GDM1 (cell line): ENCODE data around the gene RNF11.
"Not testable (repeated sequence)": the region's sequence is repeated elsewhere in the genome, so short reads cannot be mapped to it uniquely, and the experiment has no call there.

Experiments used
- DNase-seq: peaks from one replicate; lab custom pipeline; 2025; lab: John Stamatoyannopoulos, UW

RNF11 gene, protein sequence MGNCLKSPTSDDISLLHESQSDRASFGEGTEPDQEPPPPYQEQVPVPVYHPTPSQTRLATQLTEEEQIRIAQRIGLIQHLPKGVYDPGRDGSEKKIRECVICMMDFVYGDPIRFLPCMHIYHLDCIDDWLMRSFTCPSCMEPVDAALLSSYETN

DNA sequence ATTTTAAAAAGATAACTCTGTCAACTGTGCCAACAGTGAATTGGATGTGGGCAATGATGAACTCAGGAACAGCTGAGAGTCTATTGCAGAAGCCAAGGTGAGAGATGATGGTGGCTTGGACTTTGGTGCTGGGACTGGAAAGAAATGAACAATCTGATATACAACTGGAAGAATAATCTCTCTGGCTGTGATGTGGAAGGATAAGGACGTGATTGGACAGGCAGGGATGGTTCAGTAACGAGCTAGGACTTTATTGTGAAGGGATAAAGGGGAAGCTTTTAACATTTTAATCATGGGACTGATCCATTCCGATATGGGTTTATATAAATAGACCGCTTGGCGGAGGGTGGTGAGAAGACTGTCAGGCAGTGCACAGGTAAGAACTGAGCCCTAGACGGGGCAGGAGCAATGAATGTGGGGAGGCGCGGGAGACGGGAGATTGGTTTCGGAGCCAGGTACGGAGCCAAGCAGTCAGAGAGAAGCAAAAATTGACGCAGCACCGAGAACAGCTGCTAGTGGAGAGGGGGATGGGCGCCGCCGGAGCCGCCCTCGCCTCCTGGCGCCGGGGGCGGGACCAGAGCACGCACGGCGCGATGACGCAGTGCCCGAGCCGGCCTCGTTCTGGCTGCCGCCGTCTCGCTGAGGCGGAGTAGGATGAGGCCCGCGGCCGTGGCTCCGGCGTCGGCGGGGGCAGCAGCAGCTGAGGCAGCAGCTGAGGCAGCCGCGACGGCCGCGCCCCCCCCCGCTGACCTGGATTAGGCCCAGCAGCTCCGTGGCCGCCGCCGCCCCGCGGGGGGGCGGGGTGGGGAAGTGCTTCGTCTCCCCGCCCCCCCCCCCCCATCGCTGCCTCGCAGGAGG, at the start of gene RNF11:
Gene RNF11, plus strand, starts transcription at position 601 of the 858 bp plus-strand sequence. CDS start 484 bp downstream, outside the sequence.
- peak; percentile 85 for DNase-seq

DNA sequence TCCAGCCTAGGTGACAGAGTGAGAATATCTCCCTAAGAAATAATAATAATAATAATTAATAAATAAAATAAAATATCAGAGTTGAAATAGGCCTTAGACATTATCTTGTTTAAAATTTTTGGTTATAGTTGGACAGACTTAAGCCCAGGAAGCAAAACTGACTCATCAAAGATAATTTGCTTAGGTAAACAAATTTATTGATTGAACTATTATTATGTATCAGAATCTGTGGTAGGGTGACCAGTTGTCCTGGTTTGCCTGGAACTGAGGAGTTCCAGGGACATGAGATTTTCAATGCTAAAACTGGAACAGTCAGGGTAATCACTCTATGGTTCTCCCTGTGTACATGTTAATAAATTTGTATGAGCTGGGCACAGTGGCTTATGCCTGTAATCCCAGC, 47.8 kb upstream of the RNF11 start:
- DNase-seq = no peak

DNA sequence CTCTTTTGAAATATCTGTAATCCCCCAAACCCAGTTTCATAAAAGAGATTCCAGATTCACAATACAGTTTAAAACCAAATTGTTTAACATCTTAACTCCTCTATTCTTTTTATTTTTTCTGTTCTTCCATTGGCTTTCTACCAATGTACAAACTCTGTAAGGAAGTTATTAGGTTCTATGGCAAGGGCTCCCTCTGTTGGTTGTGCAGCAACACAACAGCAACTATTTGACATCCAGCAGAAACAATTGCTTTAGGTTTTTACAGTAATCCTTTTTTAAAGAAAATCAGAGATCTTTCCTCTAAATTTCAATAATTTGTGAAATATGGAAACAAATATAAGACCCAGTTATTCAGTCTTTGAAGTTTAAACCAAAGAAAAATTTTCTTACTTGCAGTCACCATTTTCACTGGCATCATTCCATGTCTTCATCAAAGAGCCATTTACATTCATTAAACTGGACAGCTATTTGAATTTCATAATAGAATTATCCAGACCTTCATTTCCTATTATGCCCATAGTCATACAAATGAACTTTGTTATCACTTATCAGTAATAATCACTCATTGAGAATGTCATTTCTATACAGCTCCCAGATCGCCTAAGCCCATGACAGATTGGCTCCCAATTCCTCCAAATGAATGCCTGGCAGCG, 46.5 kb upstream of the RNF11 start:
- DNase-seq = peak; percentile 17

DNA sequence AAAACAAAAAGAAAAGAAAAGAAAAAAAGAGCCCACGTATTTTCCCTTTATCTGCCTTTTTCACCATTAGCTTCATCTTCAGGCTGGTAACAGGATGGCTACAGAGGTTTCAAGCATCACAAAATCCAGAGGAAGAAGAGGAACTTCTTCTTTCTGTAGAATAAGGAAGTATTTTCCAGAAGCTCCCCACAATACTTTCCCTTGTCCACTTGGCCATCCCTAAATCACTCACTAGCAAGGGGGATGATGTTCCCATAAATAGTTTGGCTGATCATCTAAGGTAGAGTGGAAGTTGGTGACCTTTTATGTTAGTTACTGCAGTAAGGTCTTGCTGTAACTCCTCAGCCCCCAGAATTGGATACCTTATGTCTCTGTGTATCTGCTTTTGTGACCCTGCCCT, 45.1 kb upstream of the RNF11 start:
- DNase-seq = no peak

DNA sequence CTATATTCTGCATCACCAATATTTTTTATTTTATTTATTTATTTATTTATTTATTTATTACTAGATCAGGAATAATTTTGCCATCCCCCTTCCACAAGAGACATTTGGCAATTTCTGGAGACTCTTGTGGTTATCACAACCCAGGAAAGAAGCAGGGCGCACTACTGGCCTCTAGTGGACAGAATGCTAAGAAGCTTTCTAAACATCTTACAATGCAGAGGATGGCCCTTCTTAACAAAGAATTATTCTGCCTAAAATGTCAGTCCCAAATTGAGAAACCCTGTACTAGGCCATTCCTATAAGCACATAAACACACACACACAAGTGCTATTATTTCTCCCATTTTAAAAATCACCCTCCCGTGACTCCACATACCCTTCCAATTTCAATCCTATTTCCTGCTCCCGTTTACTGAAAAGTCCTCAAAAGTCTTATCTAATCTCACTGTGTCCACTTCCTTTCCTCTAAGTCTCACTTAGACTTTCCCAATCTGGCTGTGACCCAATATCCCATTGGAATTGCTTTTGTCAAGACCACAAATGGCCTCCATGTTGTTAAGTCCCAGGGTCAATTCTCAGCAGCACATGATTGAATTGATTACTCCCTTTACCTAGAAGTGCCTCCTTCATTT, 43.7 kb upstream of the RNF11 start:
- peak; percentile 52 for DNase-seq

DNA sequence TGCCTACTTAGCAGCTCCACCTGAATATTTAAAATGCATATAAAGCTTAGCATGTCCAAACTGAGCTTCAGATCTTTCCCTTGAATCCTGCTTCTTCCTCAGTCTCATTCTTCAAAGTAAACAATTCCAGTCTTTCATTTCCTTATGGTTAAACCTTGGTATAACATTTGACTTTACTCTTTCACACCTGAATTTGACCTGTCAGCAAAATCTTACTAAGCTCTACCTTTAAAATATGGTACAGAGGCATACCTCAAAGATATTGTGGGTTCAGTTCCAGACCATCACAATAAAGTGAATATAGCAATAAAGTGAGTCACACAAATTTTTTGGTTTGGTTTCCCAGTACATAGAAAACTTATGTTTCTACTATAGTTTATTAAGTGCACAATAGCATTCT, 42.5 kb upstream of the RNF11 start:
- no peak for DNase-seq

DNA sequence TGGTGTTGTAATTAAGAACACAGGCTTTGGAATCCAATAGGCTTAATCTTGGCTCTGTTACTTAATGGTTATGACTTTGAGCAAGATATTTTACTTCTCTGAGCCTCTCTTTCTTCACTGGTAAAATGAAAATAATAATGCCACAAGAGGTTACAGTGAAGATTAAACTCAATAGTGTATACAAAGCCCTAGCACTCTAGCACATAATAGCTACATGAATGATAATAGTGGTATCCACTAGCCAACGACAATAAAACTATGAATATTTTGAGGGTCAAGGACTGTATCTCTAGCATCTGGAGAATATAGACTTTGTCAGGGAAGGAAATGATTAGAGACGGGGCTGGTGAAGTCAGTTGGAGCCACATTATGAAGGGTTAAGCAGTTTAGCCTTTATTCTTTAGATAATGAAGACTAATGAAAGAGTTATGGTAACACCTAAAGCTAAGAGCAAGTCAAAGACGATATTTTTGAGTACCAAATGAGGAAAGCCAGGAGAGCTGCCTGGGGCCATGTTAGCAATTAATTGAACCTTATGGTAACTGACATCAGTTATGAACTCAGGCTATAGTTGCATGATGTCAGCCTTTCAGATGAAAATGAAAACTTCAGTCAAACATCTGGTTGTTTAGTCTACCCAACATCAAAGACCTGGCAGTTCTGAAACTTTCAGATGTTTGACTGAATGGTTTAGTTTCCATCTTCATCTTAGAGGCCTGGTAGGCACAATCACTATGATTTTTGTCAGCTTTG, 32.8 kb upstream of the RNF11 start:
- DNase-seq = no peak

DNA sequence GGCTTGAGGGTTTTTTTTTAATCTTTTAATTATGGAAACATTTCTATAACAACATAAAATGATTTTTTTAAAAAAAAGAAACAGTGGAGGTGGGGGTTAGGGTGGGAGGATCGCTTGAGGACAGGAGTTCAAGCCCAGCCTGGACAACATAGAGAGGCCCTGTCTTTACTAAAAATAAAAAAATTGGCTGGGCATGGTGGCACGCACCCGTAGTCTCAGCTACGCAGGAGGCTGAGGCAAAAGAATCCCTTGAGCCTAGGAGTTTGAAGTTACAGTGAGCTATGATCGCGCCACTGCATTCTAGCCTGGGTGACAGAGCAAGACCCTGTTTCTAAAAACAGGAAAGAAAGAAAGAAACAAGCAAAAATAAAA, 32.2 kb upstream of the RNF11 start:
- DNase-seq = no peak

DNA sequence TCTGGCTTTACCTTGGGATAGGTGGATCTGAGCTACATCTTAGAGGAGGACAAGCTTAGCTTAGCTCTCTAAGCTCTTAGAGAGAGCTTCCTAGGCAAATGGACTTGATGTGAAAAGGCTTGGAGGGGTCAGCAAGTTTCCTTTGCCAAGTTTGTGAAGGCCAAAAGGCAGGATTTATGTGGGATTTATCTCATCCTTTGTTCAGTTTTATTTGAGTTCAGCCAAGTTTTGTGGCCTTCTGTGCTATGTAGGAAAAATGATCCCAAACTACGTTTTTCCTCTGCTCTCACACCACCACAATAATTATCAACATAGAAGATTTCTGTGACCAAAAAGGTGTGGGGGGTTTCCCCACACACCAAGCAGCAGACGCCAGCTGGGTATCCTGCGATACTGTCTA, 26.0 kb upstream of the RNF11 start:
- no peak for DNase-seq

DNA sequence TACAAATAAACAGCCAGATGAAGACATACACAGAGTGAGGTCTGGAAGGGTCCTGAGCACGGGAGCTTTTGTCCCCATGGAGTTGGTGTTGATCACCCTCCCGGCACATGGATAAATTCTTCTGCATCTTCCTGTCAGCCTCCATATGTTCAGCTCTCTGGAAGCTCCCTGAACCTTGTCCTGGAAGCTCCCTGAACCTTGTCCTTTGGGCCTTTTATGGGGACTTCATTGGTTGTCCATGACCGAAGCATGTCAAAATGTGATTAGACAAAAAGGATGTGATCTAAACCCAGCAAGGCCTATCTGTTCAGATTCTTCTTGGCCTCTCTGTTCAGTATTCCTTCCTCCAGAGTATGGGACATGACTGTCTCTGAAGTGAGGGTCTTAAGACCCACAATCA, 25.4 kb upstream of the RNF11 start:
- no peak for DNase-seq

DNA sequence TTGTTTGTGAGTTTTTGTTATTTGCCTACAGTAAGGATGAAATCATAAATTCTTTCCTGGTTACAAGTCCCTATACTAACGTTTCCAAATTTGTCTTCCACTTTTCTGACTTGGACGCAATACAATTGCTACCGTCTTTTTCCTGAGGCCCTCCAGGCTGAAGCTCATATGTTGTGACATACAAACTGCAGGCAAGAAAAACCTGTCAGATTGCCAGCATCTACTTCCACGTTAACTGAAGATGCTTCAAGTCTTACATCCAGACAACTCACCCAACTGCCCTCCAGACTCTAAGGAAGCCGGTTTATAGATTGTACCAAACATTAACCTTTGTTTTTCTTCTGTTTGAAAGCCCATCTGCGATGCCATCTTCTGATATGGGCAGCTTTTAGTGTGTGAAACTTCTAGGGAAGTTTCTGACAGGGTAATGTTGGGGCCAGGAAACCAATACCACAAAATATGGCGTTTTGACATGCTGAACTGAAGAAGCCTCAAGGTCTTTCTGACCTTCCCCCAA, 21.4 kb upstream of the RNF11 start:
- no peak for DNase-seq

DNA sequence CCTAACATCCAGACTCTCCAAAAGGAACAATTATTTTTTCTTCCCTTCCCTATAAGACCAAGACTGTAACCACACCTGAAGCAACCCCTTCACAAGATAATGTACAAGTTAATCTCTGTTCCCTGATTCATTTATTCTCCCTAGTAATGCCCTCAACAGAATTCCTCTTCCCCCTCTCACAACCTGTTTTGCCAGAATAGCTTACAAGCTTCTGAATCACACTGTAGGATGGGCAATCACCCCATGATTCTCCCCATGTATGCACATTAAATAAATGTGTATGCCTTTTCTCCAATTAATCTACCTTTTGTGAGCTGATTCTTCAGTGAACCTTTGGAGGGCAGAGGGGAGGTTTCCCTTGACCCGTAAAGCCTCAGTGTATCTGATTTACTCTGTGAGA, 20.9 kb upstream of the RNF11 start:
- DNase-seq = no peak

DNA sequence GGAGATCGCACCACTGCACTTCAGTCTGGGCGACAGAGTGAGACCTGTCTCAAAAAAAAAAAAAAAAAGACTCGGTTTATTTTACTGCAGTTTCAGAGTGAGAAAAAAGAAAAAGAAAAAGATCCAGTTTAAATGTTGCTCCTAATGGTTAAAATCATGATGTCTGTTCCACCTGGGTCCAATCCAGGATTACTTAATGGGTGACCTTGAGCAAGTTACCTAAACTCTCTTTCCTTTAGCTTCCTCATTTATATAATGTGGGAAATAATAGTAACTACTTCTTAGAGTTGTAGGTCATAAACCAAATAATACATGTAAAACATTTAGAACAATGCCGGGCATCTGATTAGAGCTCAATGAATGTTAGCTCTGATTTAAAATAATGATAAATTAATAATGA, 19.4 kb upstream of the RNF11 start:
- no peak for DNase-seq

DNA sequence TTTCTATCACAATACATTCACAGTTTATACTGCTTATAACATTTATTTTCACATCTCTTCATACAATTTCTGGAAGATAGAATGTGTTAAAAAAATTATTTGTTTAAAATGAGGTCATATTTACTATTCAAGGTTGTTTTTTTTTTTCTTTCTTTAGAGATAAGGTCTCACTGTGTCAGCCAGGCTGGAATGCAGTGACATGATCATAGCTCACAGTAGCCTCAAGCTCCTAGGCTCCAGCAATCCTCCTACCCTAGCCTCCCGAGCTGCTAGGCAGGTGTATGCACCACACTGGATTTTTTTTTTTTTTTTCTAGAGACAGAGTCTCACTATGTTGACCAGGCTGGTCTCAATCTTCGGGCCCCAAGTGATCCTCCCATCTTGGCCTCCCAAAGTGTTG, 19.0 kb upstream of the RNF11 start:
- no peak for DNase-seq

DNA sequence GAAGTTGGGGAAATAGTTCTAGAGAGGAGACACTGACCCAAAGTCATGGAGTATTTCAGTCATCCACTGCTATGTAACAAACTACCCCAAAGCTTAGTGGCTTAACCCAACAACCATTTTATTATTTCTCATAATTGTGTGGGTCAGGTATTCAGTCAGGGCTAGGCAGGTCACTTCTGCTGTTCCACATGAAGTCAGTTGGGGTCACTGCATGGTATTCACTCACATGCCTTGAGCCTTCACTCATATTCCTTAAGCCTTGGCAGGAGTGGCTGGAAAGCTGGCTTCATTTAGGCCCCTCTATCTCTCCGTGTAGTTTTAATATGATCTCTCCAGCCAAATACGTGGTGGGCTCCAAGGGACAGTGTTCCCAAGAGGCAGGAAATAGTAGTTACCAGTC, 17.5 kb upstream of the RNF11 start:
- no peak for DNase-seq

DNA sequence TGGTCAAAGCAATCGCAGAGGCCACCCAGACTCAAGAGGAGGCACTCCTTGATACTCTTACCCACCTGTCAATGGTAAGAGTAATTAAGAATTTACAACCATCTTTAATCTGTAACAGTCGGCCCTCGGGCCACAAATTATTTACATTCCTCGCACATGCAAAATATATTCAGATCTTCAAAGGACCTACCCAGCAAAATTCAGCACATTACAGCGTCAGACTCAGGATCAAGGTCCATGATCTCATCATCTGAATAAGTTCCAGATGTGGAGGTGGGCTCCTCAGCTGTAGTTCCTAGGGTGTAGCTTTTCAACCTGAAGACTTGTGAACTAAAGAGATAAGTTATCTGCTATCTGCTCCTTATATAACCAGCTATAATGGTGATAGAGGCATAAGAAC, 17.1 kb upstream of the RNF11 start:
- no peak for DNase-seq

DNA sequence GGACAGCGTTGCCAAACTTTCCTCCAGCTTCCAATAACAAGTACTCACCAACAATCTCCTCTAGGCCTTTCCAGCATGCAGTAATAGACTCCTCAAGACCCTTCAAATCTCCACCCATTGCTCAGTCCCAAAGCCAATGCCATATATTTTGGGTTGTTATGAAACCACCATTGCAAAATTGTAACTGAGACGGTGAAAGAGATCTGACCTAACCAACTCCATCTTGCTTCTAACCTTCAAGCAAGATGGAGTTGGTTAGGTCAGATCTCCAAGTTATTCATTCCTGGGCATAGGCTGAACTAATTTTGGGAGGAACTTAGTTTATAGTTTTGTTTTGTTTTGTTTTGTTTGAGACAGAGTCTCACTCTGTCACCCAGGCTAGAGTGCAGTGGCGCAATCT, 14.5 kb upstream of the RNF11 start:
- not testable (repeated sequence) for DNase-seq

DNA sequence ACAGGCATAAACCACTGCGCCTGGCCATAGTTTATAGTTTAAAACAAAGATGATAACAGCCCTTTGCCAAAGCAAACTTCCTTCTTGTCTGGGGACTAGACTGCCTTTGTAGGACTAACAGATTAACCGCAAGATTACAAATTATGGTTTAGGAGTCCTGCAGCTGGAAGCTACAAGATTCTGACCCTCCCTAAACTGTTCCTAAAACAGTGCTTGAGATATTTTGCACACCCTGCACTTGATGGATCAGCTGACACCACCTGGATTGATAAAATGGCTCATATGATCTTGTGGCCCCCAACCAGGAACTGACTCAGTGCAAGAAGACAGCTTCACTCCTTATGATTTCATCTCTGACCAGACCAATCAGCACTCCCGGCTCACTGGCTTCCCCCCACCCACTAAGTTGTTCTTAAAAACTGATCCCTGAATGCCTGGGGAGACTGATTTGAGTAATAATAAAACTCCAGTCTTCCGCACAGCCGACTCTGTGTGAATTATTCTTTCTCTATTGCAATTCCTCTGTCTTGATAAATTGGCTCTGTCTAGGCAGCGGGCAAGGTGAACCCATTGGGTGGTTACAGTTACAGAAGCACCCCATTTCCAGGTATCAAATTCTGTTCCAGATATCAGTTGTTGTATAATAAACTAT, 13.8 kb upstream of the RNF11 start:
- no peak for DNase-seq

DNA sequence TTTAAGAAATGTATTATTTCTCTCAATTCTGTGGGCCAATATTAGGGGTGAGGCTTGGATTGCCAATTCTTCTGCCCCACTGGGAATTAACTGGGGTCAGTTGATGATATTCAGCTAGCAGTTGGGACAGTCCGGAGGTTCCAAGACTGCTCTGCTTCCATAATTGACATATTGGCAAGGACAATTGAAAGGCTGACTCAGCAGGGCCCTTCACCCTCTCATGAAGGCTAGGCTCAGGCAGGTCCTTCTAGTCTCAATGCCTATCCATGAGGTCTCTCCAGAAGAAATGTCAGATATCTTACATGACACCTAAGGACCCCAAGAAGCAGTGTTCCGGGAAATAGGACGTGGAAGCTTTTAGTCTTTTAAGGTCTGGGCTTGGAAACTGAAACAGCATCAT, 13.3 kb upstream of the RNF11 start:
- DNase-seq = no peak

DNA sequence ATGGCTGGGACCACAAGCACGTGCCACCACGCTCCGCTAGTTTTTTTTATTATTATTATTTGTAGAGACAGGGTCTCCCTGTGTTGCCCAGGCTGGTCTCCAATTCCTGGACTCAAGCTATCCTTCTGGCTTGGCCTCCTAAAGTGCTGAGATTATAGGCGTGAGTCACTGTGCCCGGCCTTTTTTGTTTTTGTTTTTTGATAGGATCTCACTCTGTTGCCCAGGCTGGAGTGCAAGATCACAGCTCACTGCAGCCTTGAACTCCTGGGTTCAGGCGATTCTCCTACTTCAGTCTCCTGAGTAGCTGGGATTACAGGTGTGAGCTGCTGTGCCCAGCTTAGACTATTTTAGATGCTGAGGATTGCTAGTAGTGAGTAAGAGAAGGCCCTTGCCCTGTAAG, 11.8 kb upstream of the RNF11 start:
- DNase-seq = no peak

DNA sequence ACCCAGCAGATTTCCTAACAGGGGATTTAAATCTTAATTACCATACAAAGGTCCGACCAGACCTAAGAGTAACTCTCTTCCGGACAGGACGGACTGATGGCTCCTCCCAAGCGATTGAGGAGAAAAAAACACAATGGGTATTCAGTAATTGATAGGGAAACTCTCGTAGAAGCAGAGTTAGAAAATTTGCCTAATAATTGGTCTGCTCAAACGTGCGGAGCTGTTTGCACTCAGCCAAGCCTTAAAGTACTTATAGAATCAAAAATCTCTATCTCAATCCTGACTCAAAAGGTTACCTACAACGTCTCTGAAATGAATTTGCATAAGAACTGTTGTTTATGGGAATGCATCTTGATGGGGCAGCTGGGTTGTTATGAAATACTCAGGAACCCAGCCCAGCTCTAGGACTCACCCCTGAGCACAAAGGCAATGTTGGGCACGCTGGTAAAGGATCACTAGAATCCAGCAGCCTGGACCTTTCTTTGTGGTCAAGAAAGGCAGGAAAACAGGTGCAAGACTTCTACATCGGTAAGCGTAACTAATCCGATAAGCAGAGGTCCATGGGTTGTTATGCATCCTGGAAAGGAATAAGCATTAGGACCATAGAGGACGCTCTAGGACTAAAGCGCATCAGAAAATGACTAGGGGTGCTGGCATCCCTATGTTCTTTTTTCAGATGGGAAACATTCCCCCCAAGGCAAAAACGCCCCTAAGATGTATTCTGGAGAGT, 8.7 kb upstream of the RNF11 start:
- not testable (repeated sequence) for DNase-seq
